Activated CD8-positive, alpha-beta memory T cell treated with anti-CD3 and anti-CD28 coated beads for 1 hour (primary cell): Measurements from ENCODE around the gene GRIK4.

Source experiments
- DNase-seq, 2 donors: peaks; one replicate each; pipeline ENCODE4 v3.0.0-alpha.2; 2020; ENCODE audit warnings: low read depth in 1 of 2; ENCODE audit errors: extremely low read depth in 1 of 2

Gene GRIK4

GRCh38 chr11:120546312-120547205, 35.0 kb downstream of the GRIK4 start:
- DNase-seq = no peak

GRCh38 chr11:120547316-120547715, 35.8 kb downstream of the GRIK4 start:
- no peak for DNase-seq

- DNase-seq = no peak
Observed at GRCh38 chr11:120547811-120548681, 36.5 kb downstream of the GRIK4 start.

- DNase-seq = no peak
Observed at GRCh38 chr11:120548682-120549209, 37.2 kb downstream of the GRIK4 start.

- DNase-seq = no peak
Observed at GRCh38 chr11:120549346-120549745, 37.8 kb downstream of the GRIK4 start.

GRCh38 chr11:120550007-120550406, 38.5 kb downstream of the GRIK4 start:
- no peak for DNase-seq

- no peak for DNase-seq
Observed at GRCh38 chr11:120551191-120551590, 39.6 kb downstream of the GRIK4 start.

GRCh38 chr11:120554766-120555432, 43.4 kb downstream of the GRIK4 start:
- no peak for DNase-seq

GRCh38 chr11:120555433-120555773, 43.9 kb downstream of the GRIK4 start:
- DNase-seq = no peak

GRCh38 chr11:120556797-120557196, 45.2 kb downstream of the GRIK4 start:
- DNase-seq = no peak

- no peak for DNase-seq
Observed at GRCh38 chr11:120558744-120559431, 47.3 kb downstream of the GRIK4 start.

GRCh38 chr11:120561286-120561685, 49.7 kb downstream of the GRIK4 start:
- DNase-seq = no peak

GRCh38 chr11:120562806-120563425, 51.4 kb downstream of the GRIK4 start:
- no peak for DNase-seq

GRCh38 chr11:120563703-120564572, 52.4 kb downstream of the GRIK4 start:
- DNase-seq = no peak

- no peak for DNase-seq
Observed at GRCh38 chr11:120564573-120565311, 53.2 kb downstream of the GRIK4 start.

- no peak for DNase-seq
Observed at GRCh38 chr11:120565466-120566155, 54.1 kb downstream of the GRIK4 start.

GRCh38 chr11:120566176-120566575, 54.6 kb downstream of the GRIK4 start:
- DNase-seq = no peak
